Cardiac fibroblast (primary cell): ENCODE results near the gene TGM1.
"Not testable (repeated sequence)": the region's sequence is repeated elsewhere in the genome, so short reads cannot be mapped to it uniquely, and the experiment has no call there.

Source experiments
- DNase-seq, 2 donors: peaks; one replicate each; pipeline versions ENCODE4 v3.0.0 to v3.0.0-alpha.2; 2010; ENCODE audit warnings: low read depth in 2 of 2
- H3K4me3 ChIP-seq, 2 donors: replicated peaks in 1 of 2; 1 replicate in 1 of 2; 2 replicates in 1 of 2; pipeline ENCODE4 v1.5.1; 2011; ENCODE audit warnings: low read depth in 2 of 2, low read length in 2 of 2, mild to moderate bottlenecking in 2 of 2, moderate library complexity in 1 of 2
- CTCF ChIP-seq: IDR thresholded peaks from one replicate; pipeline ENCODE4 v1.5.1; 2011; ENCODE audit warnings: low read depth, mild to moderate bottlenecking, low read length, inconsistent platforms

TGM1 gene

GRCh38 chr14:24232645-24233537 lies 30.1 kb downstream of the TGM1 start, which contains the start of gene GMPR2:
TSS of gene GMPR2 (plus strand) at chr14:24232929. CDS start at chr14:24233254, 325 bp downstream.
- H3K4me3 ChIP-seq: peak within 1 kb of the TSS; percentile 80 to 85
- TF ChIP-seq CTCF: no peak
- peak in 1 of 2 donors; percentile 17 for DNase-seq

DNA sequence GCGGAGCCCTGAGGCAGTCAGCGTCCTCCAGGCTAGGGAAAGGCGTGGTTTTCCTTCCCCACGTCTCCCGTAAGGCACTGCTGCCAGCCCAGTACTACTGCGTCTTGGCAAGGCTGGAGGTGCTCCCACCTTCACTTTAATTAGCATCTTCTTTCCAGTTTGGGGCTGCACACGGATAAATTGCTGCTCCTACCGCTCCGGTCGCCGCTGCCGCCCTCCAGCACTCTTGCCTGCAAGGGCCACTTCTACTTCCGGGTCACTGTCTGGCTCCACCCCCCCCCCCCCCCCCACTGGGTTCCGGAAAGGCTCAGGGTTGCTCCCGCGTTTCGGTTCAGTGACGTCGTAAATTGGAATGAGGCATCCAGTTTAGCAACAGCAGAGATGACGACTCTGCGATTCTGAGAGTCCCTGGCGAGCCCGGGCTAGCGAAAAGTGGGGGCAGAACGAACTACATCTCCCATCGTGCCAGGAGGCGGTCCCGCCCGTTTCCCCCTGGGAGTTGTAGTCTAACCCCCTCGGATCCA lies 30.8 kb downstream of the TGM1 start, which contains the start of gene NEDD8:
Gene NEDD8 (minus strand): TSS at position 247 of the 524 bp plus-strand sequence. CDS start 100 bp downstream, at position 147.
- TF ChIP-seq CTCF: no peak
- DNase-seq: peak; percentile 97 to 99
- H3K4me3 ChIP-seq: peak within 1 kb of the TSS; percentile 80 to 85

GRCh38 chr14:24231263-24232120 lies 31.5 kb downstream of the TGM1 start:
- DNase-seq: no peak
- H3K4me3 ChIP-seq: peak overlapping the region; percentile 80 to 85
- no peak for TF ChIP-seq CTCF

DNA sequence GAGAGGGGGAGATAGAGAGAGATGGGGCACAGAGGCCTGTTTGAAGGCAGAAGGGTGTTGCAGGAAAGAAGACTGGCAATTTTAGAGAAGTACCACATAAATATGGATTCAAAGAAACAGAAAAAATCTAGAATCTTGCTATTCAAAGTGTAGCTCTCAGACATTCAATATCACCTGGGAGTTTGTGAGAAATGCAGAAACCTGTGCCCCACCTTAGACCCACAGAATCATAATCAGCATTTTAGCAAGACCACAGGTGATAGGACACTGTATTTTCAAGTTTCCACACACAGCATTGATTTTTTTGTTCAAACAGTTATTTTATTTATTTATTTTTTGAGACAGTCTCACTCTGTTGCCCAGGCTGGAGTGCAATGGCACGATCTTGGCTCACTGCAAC lies 34.1 kb downstream of the TGM1 start:
- H3K4me3 ChIP-seq: no peak overlapping the region
- no peak for TF ChIP-seq CTCF
- DNase-seq: no peak

DNA sequence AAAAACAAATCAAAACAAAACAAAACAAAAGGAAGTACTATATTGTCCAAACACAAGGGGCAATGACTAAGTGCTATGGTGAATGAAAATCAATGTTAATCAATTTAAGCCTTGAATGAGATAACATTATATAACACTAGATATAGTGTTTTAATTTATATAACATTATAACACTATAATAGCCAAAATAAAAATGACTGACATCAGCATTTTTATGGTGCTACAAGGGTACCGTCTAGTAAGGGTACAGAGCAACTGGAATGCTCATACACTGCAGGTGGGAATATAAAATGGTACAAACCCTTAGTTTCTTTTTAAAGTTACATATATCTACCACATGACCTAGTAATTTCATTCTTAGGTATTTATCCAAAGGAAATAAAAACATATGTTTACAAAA lies 36.5 kb downstream of the TGM1 start:
- H3K4me3 ChIP-seq: no peak overlapping the region
- no peak for DNase-seq
- no peak for TF ChIP-seq CTCF

DNA sequence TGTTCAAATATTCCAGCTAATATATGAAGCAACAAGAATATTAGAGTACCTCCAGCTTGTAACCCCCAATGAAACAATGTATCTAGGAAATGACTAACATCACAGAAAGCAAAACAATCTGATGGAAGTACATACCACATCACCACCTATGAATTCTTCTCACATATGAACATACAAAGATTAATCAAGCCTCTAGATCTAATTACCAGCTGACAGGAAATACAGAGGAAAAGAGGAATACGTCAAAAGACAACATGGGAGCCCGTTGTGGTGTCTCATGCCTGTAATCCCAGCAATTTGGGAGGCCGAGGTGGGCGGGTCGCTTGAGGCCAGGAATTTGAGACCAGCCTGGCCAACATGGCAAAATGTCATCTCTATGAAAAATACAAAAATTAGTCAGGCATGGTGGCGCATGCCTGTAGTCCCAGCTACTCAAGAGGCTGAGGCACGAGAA lies 38.3 kb downstream of the TGM1 start:
- DNase-seq: peak; percentile 87 to 96
- TF ChIP-seq CTCF: no peak
- H3K4me3 ChIP-seq: no peak overlapping the region

GRCh38 chr14:24222987-24223386 lies 40.0 kb downstream of the TGM1 start:
- DNase-seq, H3K4me3 ChIP-seq: not testable (repeated sequence)
